Neural progenitor cell (in vitro differentiated cells): ENCODE data around the gene LRPAP1.
A peak's percentile ranks its signal among the peaks of the same experiment; 100 is the strongest.

Experiments
- EZH2 ChIP-seq: fragments of 200-600 bp; sonication (generic); IDR thresholded peaks from 2 replicates; pipeline ENCODE4 v1.6.1; 2017; ENCODE audit warnings: antibody characterized with exemption, mild to moderate bottlenecking, moderate library complexity
- EZH2phosphoT487 ChIP-seq: fragments of 200-600 bp; sonication (generic); IDR thresholded peaks from 2 replicates; pipeline ENCODE4 v1.6.1; 2017; ENCODE audit warnings: antibody characterized with exemption
- TF ChIP-seq, protein P1 (sequence below): fragments of 200-600 bp; sonication (generic); IDR thresholded peaks from 2 replicates; pipeline ENCODE4 v1.5.1; 2017; ENCODE audit warnings: antibody characterized with exemption, mild to moderate bottlenecking

DNA sequence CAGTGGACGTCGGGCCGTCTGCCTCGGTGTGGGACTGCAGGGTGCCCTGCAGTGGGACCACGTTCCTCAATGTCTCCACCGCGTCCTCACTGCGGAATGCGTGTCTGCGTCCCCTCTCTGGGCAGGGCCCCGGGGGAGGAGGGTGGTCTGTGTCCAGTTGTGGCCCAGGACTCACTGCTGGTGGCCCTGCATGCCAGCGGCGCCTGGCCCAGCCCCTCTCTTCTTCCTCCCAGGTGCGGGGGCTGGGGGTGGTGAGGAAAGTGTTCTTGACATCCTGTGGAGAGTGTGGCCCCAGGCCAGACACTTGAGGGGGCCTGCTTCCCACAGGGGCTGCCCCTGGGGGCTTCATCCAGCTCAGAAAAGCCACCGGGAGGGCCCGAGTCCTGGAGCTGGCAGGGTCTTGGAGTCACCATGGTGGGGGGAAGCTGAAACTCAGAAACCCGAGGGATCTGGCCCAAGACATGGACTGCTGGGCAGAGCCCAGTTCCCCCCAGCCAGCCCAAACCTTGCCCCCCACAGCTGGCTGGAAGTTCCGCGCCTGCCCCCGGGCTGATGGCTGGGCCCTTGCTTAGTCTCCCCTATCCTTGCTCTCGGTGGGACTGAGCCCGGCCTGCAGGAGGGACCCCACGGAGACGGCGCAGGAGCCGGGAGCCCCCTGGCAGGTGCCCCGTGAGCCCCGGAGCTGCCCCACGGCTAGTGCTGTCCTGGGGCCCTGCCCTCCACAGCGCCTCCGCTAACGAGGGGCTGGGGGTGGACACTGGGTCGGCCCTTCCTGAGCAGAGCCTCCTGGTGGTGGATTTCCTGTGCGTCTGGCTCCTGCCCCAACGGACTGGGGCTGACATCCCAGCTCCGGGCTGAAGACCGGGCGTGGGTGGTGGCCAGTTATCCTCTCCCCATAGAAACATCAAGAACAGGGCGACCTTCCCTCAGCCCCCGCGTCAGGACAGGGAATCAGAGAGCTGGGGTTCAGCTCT lies 66.2 kb downstream of the LRPAP1 start:
- TF ChIP-seq, protein P1, sequence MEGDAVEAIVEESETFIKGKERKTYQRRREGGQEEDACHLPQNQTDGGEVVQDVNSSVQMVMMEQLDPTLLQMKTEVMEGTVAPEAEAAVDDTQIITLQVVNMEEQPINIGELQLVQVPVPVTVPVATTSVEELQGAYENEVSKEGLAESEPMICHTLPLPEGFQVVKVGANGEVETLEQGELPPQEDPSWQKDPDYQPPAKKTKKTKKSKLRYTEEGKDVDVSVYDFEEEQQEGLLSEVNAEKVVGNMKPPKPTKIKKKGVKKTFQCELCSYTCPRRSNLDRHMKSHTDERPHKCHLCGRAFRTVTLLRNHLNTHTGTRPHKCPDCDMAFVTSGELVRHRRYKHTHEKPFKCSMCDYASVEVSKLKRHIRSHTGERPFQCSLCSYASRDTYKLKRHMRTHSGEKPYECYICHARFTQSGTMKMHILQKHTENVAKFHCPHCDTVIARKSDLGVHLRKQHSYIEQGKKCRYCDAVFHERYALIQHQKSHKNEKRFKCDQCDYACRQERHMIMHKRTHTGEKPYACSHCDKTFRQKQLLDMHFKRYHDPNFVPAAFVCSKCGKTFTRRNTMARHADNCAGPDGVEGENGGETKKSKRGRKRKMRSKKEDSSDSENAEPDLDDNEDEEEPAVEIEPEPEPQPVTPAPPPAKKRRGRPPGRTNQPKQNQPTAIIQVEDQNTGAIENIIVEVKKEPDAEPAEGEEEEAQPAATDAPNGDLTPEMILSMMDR, result peak; percentile 60
- TF ChIP-seq EZH2phosphoT487, result no peak
- no peak for TF ChIP-seq EZH2
